Measurements from ENCODE around the gene LCN6. TPM values are rescaled to one million over a fixed set of nuclear protein-coding genes. Genes with fewer than 3 reads are reported as not detected.
"Not testable (repeated sequence)": the region's sequence is repeated elsewhere in the genome, so short reads cannot be mapped to it uniquely, and the experiment has no call there.

The LCN6 gene
- total RNA-seq, 4 donors from 2014 or later: 4.0 to 8.3 (median 5.9) TPM

- not testable (repeated sequence) for DNase-seq (ENCODE audit: low spot score in 2 of 2); H3K27ac ChIP-seq; H3K4me1 ChIP-seq; H3K9me3 ChIP-seq; H3K36me3 ChIP-seq; H3K4me3 ChIP-seq
- TF ChIP-seq CTCF (IDR thresholded peaks at IDR 0.05): peak in 1 of 2 donors; percentile 26
- WGBS: 48% methylated on average over 21 of the region's 22 CpGs
- H3K27me3 ChIP-seq: peaks cover 62% of the 10 kb centered on the region
These were observed 12.7 kb upstream of the LCN6 start for GRCh38 chr9:136760834-136761544.

- no peak overlapping the region for H3K4me3 ChIP-seq
- no peak overlapping the region for H3K27ac ChIP-seq
- WGBS: 60% methylated on average over 3 of the region's 25 CpGs
- no peak for DNase-seq (ENCODE audit: low spot score in 2 of 2)
- peaks cover 62% of the 10 kb centered on the region for H3K27me3 ChIP-seq
- TF ChIP-seq POLR2AphosphoS5 (IDR thresholded peaks at IDR 0.05) (no peak), EP300 (IDR thresholded peaks at IDR 0.05) (no peak), CTCF (IDR thresholded peaks at IDR 0.05) (no peak), POLR2A (IDR thresholded peaks at IDR 0.05) (no peak)
- peaks cover 8% of the 10 kb centered on the region for H3K4me1 ChIP-seq
- H3K36me3 ChIP-seq: no peaks in the 10 kb centered on the region
- peaks cover 6% of the 10 kb centered on the region for H3K9me3 ChIP-seq
These were observed 12.1 kb upstream of the LCN6 start for GRCh38 chr9:136760424-136760823.

- Histone ChIP-seq H3K27ac (no peak overlapping the region), H3K9me3 (peaks cover 6% of the 10 kb centered on the region), H3K27me3 (peaks cover 57% of the 10 kb centered on the region), H3K4me1 (peaks cover 8% of the 10 kb centered on the region), H3K36me3 (no peaks in the 10 kb centered on the region), H3K4me3 (no peak overlapping the region)
- WGBS: 73% methylated on average over 14 of the region's 27 CpGs
- DNase-seq (ENCODE audit: low spot score in 2 of 2): no peak
- TF ChIP-seq EP300 (IDR thresholded peaks at IDR 0.05): no peak
- TF ChIP-seq POLR2A (IDR thresholded peaks at IDR 0.05): no peak
- TF ChIP-seq POLR2AphosphoS5 (IDR thresholded peaks at IDR 0.05): no peak
- no peak for TF ChIP-seq CTCF (IDR thresholded peaks at IDR 0.05)
These were observed 11.4 kb upstream of the LCN6 start for GRCh38 chr9:136759436-136760325.

- Histone ChIP-seq H3K36me3 (no peaks in the 10 kb centered on the region), H3K27ac (no peak overlapping the region), H3K4me1 (peaks cover 8% of the 10 kb centered on the region), H3K27me3 (peaks cover 50% of the 10 kb centered on the region), H3K4me3 (no peak overlapping the region), H3K9me3 (peaks cover 6% of the 10 kb centered on the region)
- DNase-seq (ENCODE audit: low spot score in 2 of 2): no peak
- no peak for TF ChIP-seq POLR2AphosphoS5 (IDR thresholded peaks at IDR 0.05)
- no peak for TF ChIP-seq CTCF (IDR thresholded peaks at IDR 0.05)
- no peak for TF ChIP-seq EP300 (IDR thresholded peaks at IDR 0.05)
- no peak for TF ChIP-seq POLR2A (IDR thresholded peaks at IDR 0.05)
- WGBS: 81% methylated on average over 3 of the region's 9 CpGs
These were observed 10.7 kb upstream of the LCN6 start for GRCh38 chr9:136759001-136759400.

- no peak for TF ChIP-seq POLR2A (IDR thresholded peaks at IDR 0.05)
- no peak for TF ChIP-seq CTCF (IDR thresholded peaks at IDR 0.05)
- TF ChIP-seq POLR2AphosphoS5 (IDR thresholded peaks at IDR 0.05): no peak
- no peak for TF ChIP-seq EP300 (IDR thresholded peaks at IDR 0.05)
- Histone ChIP-seq H3K4me1 (peaks cover 8% of the 10 kb centered on the region), H3K27me3 (peaks cover 37% of the 10 kb centered on the region), H3K27ac (no peak overlapping the region), H3K9me3 (peaks cover 6% of the 10 kb centered on the region), H3K4me3 (no peak overlapping the region), H3K36me3 (no peaks in the 10 kb centered on the region)
- no peak for DNase-seq (ENCODE audit: low spot score in 2 of 2)
- 57% methylated on average over 2 of the region's 20 CpGs for WGBS
These were observed 9.4 kb upstream of the LCN6 start for GRCh38 chr9:136757751-136758140.

Data from suprapubic skin (tissue), 4 donors.